Suprapubic skin (tissue), 4 donors: Measurements from ENCODE around the gene CRYL1. TPM values are rescaled to one million over a fixed set of nuclear protein-coding genes. Genes with fewer than 3 reads are reported as not detected.

Experiments used
- DNase-seq, 2 donors: peaks; one replicate each; pipeline ENCODE4 v3.0.0-alpha.2; 2019; ENCODE audit warnings: low spot score in 2 of 2
- H3K27ac ChIP-seq: fragments of 200-600 bp; sonication (generic); one replicate; pipeline ENCODE4 v1.5.1; 2019
- H3K27me3 ChIP-seq: fragments of 200-600 bp; sonication (generic); one replicate; pipeline ENCODE4 v1.5.1; 2019
- H3K36me3 ChIP-seq: fragments of 200-600 bp; sonication (generic); one replicate; pipeline ENCODE4 v1.5.1; 2019
- H3K4me1 ChIP-seq: fragments of 200-600 bp; sonication (generic); one replicate; pipeline ENCODE4 v1.5.1; 2019
- H3K4me3 ChIP-seq: fragments of 200-600 bp; sonication (generic); one replicate; pipeline ENCODE4 v1.5.1; 2019; ENCODE audit warnings: mild to moderate bottlenecking
- H3K9me3 ChIP-seq: fragments of 200-600 bp; sonication (generic); one replicate; pipeline ENCODE4 v1.5.1; 2019
- CTCF ChIP-seq, 2 donors: fragments of 200-600 bp in 1 of 2; fragments of 450-650 bp in 1 of 2; sonication (generic) in 1 of 2; IDR thresholded peaks; one replicate each; pipeline ENCODE4 v1.5.1; 2016 to 2019; ENCODE audit warnings: antibody characterized with exemption in 2 of 2, mild to moderate bottlenecking in 1 of 2, moderate library complexity in 1 of 2
- EP300 ChIP-seq: sonication (generic); formaldehyde crosslinking; IDR thresholded peaks from one replicate; pipeline ENCODE4 v1.6.1; 2017; ENCODE audit warnings: antibody characterized with exemption
- POLR2A ChIP-seq, 2 donors: fragments of 450-650 bp; IDR thresholded peaks; one replicate each; pipeline ENCODE4 v1.6.1; 2017; ENCODE audit warnings: antibody characterized with exemption in 2 of 2, mild to moderate bottlenecking in 2 of 2, moderate library complexity in 2 of 2
- POLR2AphosphoS5 ChIP-seq, 3 donors: sonication (generic); formaldehyde crosslinking; IDR thresholded peaks; one replicate each; pipeline ENCODE4 v1.6.1; 2017; ENCODE audit warnings: antibody characterized with exemption in 3 of 3
- WGBS: methylation state at CpG from one replicate; pipeline ENCODE4 v1.1.5; 2018; 5-methylcytosine and 5-hydroxymethylcytosine counted together
- total RNA-seq, 4 donors: library from RNA; depleted of rRNA; stranded (reverse); fragments of >200 nt; gene quantifications; one replicate each; pipeline ENCODE4 v1.1.0, GENCODE V29; 2016

Gene CRYL1
- total RNA-seq, 4 donors from 2014 or later = 15.9 to 20.1 (median 18.4) TPM

GRCh38 chr13:20494656-20495055 lies 31.0 kb downstream of the CRYL1 start:
- TF ChIP-seq POLR2A (IDR thresholded peaks at IDR 0.05) (no peak), POLR2AphosphoS5 (IDR thresholded peaks at IDR 0.05) (no peak), EP300 (no peak), CTCF (IDR thresholded peaks at IDR 0.05) (no peak)
- H3K9me3 ChIP-seq = no peaks in the 10 kb centered on the region
- no peaks in the 10 kb centered on the region for H3K27me3 ChIP-seq
- no peak overlapping the region for H3K4me3 ChIP-seq
- H3K36me3 ChIP-seq = no peaks in the 10 kb centered on the region
- DNase-seq = no peak
- WGBS = 29% methylated on average over 7 of the region's 8 CpGs
- no peak overlapping the region for H3K27ac ChIP-seq
- H3K4me1 ChIP-seq = peaks cover 8% of the 10 kb centered on the region

GRCh38 chr13:20492641-20493040 lies 33.0 kb downstream of the CRYL1 start:
- TF ChIP-seq POLR2A (IDR thresholded peaks at IDR 0.05) (no peak), CTCF (IDR thresholded peaks at IDR 0.05) (peak in 1 of 2 donors; percentile 47)
- Histone ChIP-seq H3K27ac (no peak overlapping the region), H3K9me3 (no peaks in the 10 kb centered on the region), H3K4me3 (no peak overlapping the region), H3K36me3 (no peaks in the 10 kb centered on the region), H3K4me1 (peaks cover 8% of the 10 kb centered on the region), H3K27me3 (no peaks in the 10 kb centered on the region)
- WGBS = 74% methylated on average over 3 of the region's 3 CpGs
- DNase-seq = no peak

- H3K27ac ChIP-seq = no peak overlapping the region
- no peaks in the 10 kb centered on the region for H3K9me3 ChIP-seq
- H3K27me3 ChIP-seq = no peaks in the 10 kb centered on the region
- DNase-seq = no peak
- H3K4me3 ChIP-seq = no peak overlapping the region
- TF ChIP-seq CTCF (IDR thresholded peaks at IDR 0.05) (no peak), EP300 (no peak), POLR2A (IDR thresholded peaks at IDR 0.05) (no peak), POLR2AphosphoS5 (IDR thresholded peaks at IDR 0.05) (no peak)
- no peaks in the 10 kb centered on the region for H3K36me3 ChIP-seq
- H3K4me1 ChIP-seq = peaks cover 8% of the 10 kb centered on the region
- 64% methylated on average over 4 of the region's 4 CpGs for WGBS
These were observed 33.7 kb downstream of the CRYL1 start for GRCh38 chr13:20491926-20492435.

GRCh38 chr13:20489185-20489820 lies 36.4 kb downstream of the CRYL1 start:
- H3K9me3 ChIP-seq = no peaks in the 10 kb centered on the region
- H3K27me3 ChIP-seq = no peaks in the 10 kb centered on the region
- no peaks in the 10 kb centered on the region for H3K36me3 ChIP-seq
- H3K27ac ChIP-seq = no peak overlapping the region
- H3K4me1 ChIP-seq = no peaks in the 10 kb centered on the region
- TF ChIP-seq CTCF (IDR thresholded peaks at IDR 0.05) (peak in 1 of 2 donors; percentile 29), EP300 (no peak)
- no peak for DNase-seq
- 96% methylated on average over 4 of the region's 4 CpGs for WGBS
- H3K4me3 ChIP-seq = no peak overlapping the region

- Histone ChIP-seq H3K36me3 (no peaks in the 10 kb centered on the region), H3K27ac (no peak overlapping the region), H3K4me1 (no peaks in the 10 kb centered on the region), H3K27me3 (no peaks in the 10 kb centered on the region), H3K4me3 (no peak overlapping the region), H3K9me3 (no peaks in the 10 kb centered on the region)
- TF ChIP-seq EP300 (no peak), POLR2AphosphoS5 (IDR thresholded peaks at IDR 0.05) (no peak), CTCF (IDR thresholded peaks at IDR 0.05) (no peak), POLR2A (IDR thresholded peaks at IDR 0.05) (no peak)
- no peak for DNase-seq
- 62% methylated on average over 3 of the region's 3 CpGs for WGBS
These were observed 37.7 kb downstream of the CRYL1 start for GRCh38 chr13:20487927-20488326.
